ENCODE data around the gene ABHD17C.

The ABHD17C gene

DNA sequence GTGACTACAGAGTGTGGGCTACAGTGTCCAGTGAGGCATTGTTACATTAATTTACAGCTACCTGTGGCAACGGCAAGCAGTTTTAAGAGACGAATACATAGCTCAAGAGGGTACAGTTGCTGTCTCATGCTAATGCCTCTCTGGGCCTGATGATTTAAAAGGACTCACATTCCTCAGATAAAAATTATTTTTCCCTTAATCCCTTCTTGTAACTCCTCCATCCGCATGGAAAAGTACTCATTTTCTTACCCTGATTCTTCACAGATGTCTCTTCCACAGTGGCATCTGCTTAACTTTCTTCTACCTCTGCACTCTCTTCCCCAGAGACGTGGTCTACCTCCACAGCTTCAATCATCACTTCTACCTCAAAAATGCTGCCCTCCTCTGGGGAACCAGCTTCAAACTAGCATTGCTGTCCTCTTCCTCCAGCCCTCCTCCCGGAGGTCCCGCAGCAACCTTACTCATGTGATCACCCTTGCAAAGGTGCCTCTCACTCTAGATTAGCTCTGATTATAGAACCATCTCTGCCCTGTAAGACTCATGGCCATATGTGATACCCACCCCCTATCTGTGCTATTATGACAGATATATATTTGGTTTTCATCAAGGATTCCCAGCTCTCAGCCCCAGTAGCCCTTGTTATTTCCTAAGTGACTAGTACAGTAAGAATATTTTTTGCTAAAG, 21.4 kb upstream of the ABHD17C start:
- H3K27ac Mint-ChIP-seq (ENCODE audit: low read depth), result no peak overlapping the region
- no peaks in the 10 kb centered on the region for H3K4me1 Mint-ChIP-seq
- H3K9me3 Mint-ChIP-seq, result no peaks in the 10 kb centered on the region
- DNase-seq (ENCODE audit: low spot score in 2 of 2), result no peak
- peaks cover 61% of the 10 kb centered on the region for H3K27me3 Mint-ChIP-seq
- no peak overlapping the region for H3K4me3 Mint-ChIP-seq
- peaks cover 1% of the 10 kb centered on the region for H3K36me3 Mint-ChIP-seq (ENCODE audit: insufficient read depth)
- no peak for ATAC-seq (replicated peaks; ENCODE audit: extremely low read depth, poor library complexity, severe bottlenecking)

DNA sequence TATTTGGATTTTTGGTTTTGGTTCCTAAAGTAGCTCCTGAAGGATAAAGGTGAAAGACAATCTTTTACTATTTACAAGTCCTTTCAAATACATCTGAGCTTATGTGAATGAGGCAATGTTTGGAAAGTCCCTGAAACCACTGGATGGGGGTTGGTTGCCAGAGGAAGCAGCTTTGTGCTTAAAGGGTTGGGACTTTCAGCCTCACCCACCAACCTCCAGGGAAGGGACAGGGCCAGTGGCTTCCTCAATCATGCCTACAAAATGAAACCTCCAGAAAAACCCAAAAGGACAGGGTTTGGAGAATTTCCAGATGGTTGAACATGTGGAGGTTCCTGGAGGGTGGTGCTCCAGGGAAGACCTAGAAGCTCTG, 20.9 kb upstream of the ABHD17C start:
- DNase-seq (ENCODE audit: low spot score in 2 of 2), result no peak
- Mint-ChIP-seq H3K36me3 (ENCODE audit: insufficient read depth) (peaks cover 1% of the 10 kb centered on the region), H3K27me3 (peaks cover 56% of the 10 kb centered on the region), H3K4me3 (no peak overlapping the region), H3K9me3 (no peaks in the 10 kb centered on the region), H3K27ac (ENCODE audit: low read depth) (no peak overlapping the region), H3K4me1 (no peaks in the 10 kb centered on the region)
- no peak for ATAC-seq (replicated peaks; ENCODE audit: extremely low read depth, poor library complexity, severe bottlenecking)

GRCh38 chr15:80677041-80677440, 18.1 kb upstream of the ABHD17C start:
- H3K27ac Mint-ChIP-seq (ENCODE audit: low read depth), result no peak overlapping the region
- no peaks in the 10 kb centered on the region for H3K4me1 Mint-ChIP-seq
- H3K4me3 Mint-ChIP-seq, result no peak overlapping the region
- H3K27me3 Mint-ChIP-seq, result peaks cover 52% of the 10 kb centered on the region
- no peaks in the 10 kb centered on the region for H3K9me3 Mint-ChIP-seq
- ATAC-seq (replicated peaks; ENCODE audit: extremely low read depth, poor library complexity, severe bottlenecking) (no peak), DNase-seq (ENCODE audit: low spot score in 2 of 2) (no peak)
- peaks cover 1% of the 10 kb centered on the region for H3K36me3 Mint-ChIP-seq (ENCODE audit: insufficient read depth)

DNA sequence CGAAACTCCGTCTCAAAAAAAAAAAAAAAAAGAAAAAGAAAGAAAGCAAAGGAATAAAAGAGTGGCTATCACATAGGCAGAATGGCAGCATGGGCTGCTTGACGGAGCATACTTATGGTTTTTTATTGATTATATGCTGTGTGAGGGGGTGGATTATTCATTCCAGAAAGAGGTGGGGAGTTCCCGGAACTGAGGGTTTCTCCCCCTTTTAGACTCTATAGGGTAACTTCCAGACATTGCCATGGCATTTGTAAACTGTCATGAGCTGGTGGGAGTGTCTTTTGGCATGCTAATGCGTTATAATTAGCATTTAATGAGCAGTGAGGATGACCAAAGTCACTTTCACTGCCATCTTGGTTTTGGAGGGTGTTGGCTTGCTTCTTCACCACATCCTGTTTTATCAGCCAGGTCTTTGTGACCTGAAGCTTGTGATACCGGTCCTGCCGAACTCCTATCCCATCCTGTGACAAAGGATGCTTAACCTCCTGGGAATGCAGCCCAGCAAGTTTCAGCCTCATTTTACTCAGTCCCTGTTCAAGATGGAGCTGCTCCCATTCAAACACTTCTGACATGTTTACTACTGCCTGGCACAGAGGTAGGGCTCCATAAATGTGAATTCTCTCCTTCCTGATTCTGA, 15.8 kb upstream of the ABHD17C start:
- ATAC-seq (replicated peaks; ENCODE audit: extremely low read depth, poor library complexity, severe bottlenecking), result no peak
- no peaks in the 10 kb centered on the region for H3K4me1 Mint-ChIP-seq
- no peak overlapping the region for H3K4me3 Mint-ChIP-seq
- H3K36me3 Mint-ChIP-seq (ENCODE audit: insufficient read depth), result peaks cover 1% of the 10 kb centered on the region
- no peak for DNase-seq (ENCODE audit: low spot score in 2 of 2)
- peaks cover 3% of the 10 kb centered on the region for H3K9me3 Mint-ChIP-seq
- no peak overlapping the region for H3K27ac Mint-ChIP-seq (ENCODE audit: low read depth)
- peaks cover 74% of the 10 kb centered on the region for H3K27me3 Mint-ChIP-seq

DNA sequence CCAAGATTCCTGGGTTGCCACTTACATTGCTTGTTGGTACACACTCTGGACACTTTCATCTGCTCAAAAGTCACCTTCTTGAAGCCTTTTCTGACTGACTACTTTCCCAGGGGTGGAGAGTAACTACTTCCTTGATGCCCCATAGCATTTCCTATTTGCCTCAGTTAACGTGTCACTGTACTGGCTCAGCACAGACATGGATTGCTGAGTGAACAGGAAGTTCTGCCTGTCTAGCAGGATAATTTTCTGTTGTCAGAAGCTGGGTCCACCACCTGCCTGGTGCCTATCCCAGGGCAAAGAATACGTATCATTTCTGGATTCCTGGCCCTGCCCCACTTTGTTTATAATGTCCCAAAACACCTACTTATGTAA, 15.3 kb upstream of the ABHD17C start:
- H3K4me1 Mint-ChIP-seq, result no peaks in the 10 kb centered on the region
- H3K27ac Mint-ChIP-seq (ENCODE audit: low read depth), result no peak overlapping the region
- ATAC-seq (replicated peaks; ENCODE audit: extremely low read depth, poor library complexity, severe bottlenecking) (no peak), DNase-seq (ENCODE audit: low spot score in 2 of 2) (no peak)
- no peak overlapping the region for H3K4me3 Mint-ChIP-seq
- no peaks in the 10 kb centered on the region for H3K36me3 Mint-ChIP-seq (ENCODE audit: insufficient read depth)
- peaks cover 74% of the 10 kb centered on the region for H3K27me3 Mint-ChIP-seq
- peaks cover 5% of the 10 kb centered on the region for H3K9me3 Mint-ChIP-seq

GRCh38 chr15:80682201-80682600, 12.9 kb upstream of the ABHD17C start:
- no peak for ATAC-seq (replicated peaks; ENCODE audit: extremely low read depth, poor library complexity, severe bottlenecking)
- no peak overlapping the region for H3K4me3 Mint-ChIP-seq
- no peaks in the 10 kb centered on the region for H3K4me1 Mint-ChIP-seq
- no peak overlapping the region for H3K27ac Mint-ChIP-seq (ENCODE audit: low read depth)
- H3K9me3 Mint-ChIP-seq, result peaks cover 5% of the 10 kb centered on the region
- DNase-seq (ENCODE audit: low spot score in 2 of 2), result no peak
- H3K36me3 Mint-ChIP-seq (ENCODE audit: insufficient read depth), result peaks cover under 1% of the 10 kb centered on the region
- H3K27me3 Mint-ChIP-seq, result peaks cover 50% of the 10 kb centered on the region

- Mint-ChIP-seq H3K27me3 (peaks cover 44% of the 10 kb centered on the region), H3K27ac (ENCODE audit: low read depth) (no peak overlapping the region), H3K36me3 (ENCODE audit: insufficient read depth) (peaks cover 2% of the 10 kb centered on the region), H3K4me1 (no peaks in the 10 kb centered on the region), H3K9me3 (peaks cover 5% of the 10 kb centered on the region), H3K4me3 (no peak overlapping the region)
- ATAC-seq (replicated peaks; ENCODE audit: extremely low read depth, poor library complexity, severe bottlenecking) (no peak), DNase-seq (ENCODE audit: low spot score in 2 of 2) (no peak)
Observed at GRCh38 chr15:80684697-80685096, 10.4 kb upstream of the ABHD17C start.

GRCh38 chr15:80685628-80686027, 9.5 kb upstream of the ABHD17C start:
- Mint-ChIP-seq H3K27ac (ENCODE audit: low read depth) (no peak overlapping the region), H3K4me1 (no peaks in the 10 kb centered on the region), H3K36me3 (ENCODE audit: insufficient read depth) (peaks cover 2% of the 10 kb centered on the region), H3K9me3 (peaks cover 5% of the 10 kb centered on the region), H3K4me3 (no peak overlapping the region), H3K27me3 (peaks cover 39% of the 10 kb centered on the region)
- no peak for DNase-seq (ENCODE audit: low spot score in 2 of 2)
- ATAC-seq (replicated peaks; ENCODE audit: extremely low read depth, poor library complexity, severe bottlenecking), result no peak

DNA sequence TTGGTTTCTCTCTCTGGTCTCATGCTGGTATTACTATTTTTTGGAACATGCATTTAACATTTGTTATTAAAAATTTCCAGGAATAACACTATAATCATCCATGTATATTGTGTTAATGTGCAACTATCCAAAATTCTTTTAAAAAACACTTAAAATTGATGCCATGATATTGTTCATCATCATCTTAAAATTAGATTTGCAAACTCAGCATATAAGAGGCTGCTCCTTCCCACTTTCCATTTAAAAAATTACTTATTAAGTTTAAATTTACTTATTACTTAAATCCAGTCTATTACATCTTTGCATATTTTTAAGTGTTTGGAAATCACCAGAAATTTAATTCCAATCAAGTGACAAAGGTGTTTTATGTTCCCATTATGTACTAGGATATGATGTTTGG, 5.8 kb upstream of the ABHD17C start:
- ATAC-seq (replicated peaks; ENCODE audit: extremely low read depth, poor library complexity, severe bottlenecking), result no peak
- no peak overlapping the region for H3K4me3 Mint-ChIP-seq
- no peak for DNase-seq (ENCODE audit: low spot score in 2 of 2)

DNA sequence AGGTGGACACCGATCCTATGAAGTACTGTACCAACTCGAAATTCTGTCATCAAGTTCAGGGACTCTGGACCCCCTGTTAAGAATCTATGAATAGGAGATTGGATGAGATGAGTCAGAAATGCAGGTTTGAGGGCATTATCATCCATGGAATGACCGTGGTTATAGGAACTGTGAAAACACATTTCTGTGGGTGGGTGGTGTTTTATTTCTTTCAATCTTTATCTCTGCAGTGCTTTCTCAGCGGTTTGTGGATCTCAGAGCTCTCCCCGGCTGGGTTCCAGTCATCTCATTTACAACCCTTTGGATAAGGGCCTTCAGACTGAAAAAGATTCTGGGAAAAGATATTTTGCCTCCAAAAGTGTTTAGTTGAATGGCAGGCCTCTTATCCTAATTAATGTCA, 5.4 kb upstream of the ABHD17C start:
- Mint-ChIP-seq H3K27me3 (no peaks in the 10 kb centered on the region), H3K4me3 (no peak overlapping the region), H3K36me3 (ENCODE audit: insufficient read depth) (peaks cover 4% of the 10 kb centered on the region), H3K27ac (ENCODE audit: low read depth) (no peak overlapping the region), H3K4me1 (peaks cover 9% of the 10 kb centered on the region), H3K9me3 (no peaks in the 10 kb centered on the region)
- ATAC-seq (replicated peaks; ENCODE audit: extremely low read depth, poor library complexity, severe bottlenecking) (no peak), DNase-seq (ENCODE audit: low spot score in 2 of 2) (no peak)

More for the DNA sequence above, 5.8 kb upstream of the ABHD17C start:
- Mint-ChIP-seq H3K9me3 (peaks cover 1% of the 10 kb centered on the region), H3K4me1 (peaks cover 6% of the 10 kb centered on the region), H3K27ac (ENCODE audit: low read depth) (no peak overlapping the region), H3K36me3 (ENCODE audit: insufficient read depth) (peaks cover 2% of the 10 kb centered on the region), H3K27me3 (peaks cover 3% of the 10 kb centered on the region)

- no peak overlapping the region for H3K27ac Mint-ChIP-seq (ENCODE audit: low read depth)
- H3K27me3 Mint-ChIP-seq, result no peaks in the 10 kb centered on the region
- H3K4me1 Mint-ChIP-seq, result peaks cover 15% of the 10 kb centered on the region
- ATAC-seq (replicated peaks; ENCODE audit: extremely low read depth, poor library complexity, severe bottlenecking) (no peak), DNase-seq (ENCODE audit: low spot score in 2 of 2) (no peak)
- no peaks in the 10 kb centered on the region for H3K9me3 Mint-ChIP-seq
- H3K4me3 Mint-ChIP-seq, result no peak overlapping the region
- H3K36me3 Mint-ChIP-seq (ENCODE audit: insufficient read depth), result peaks cover 6% of the 10 kb centered on the region
Observed at GRCh38 chr15:80691575-80691974, 3.5 kb upstream of the ABHD17C start.

DNA sequence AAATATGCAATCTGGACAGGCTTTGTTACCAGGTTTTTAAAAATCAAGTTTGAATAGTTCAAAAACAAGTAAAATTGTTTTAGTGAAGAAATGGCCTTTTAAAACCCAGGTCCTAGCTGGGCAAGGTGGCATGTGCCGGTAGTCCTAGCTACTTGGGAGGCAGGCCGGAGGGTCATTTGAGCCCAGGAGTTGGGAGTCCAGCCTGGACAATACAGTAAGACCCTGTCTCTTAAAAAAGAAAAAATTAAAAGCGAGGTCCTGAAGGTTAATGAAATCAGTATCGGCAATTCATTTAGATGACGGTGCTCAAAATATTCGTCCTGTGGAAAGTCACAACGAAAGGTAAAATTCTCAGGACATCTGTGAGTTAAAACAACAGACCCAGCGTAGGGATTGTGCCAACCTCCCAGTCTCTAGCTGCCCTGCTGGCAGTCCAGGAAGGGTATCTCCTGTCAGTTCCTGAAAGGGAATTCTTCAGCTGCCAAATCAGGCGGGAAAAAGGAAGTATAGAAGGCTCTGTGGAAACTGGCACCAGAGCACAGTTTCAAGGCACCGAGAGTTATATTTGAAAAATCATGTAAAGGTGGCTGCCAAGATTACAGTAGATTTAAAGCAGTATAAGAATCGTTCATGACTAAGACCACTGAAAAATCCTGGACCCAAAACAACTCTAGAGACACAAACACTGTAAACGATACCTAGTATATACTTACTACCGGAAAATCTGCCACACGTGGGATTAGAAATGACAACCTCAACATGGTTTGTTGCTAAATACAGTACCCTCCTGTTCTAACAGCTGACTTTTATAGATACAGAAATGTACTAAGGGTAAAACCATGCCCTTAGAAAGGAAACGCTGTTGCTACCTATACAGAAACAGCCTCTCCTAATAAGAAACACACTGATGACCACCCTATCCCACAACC, 1.2 kb upstream of the ABHD17C start:
- ATAC-seq (replicated peaks; ENCODE audit: extremely low read depth, poor library complexity, severe bottlenecking) (peak; percentile 31), DNase-seq (ENCODE audit: low spot score in 2 of 2) (no peak)
- Mint-ChIP-seq H3K4me1 (peaks cover 30% of the 10 kb centered on the region), H3K27me3 (no peaks in the 10 kb centered on the region), H3K27ac (ENCODE audit: low read depth) (peak overlapping the region; percentile 46), H3K36me3 (ENCODE audit: insufficient read depth) (peaks cover 4% of the 10 kb centered on the region), H3K9me3 (no peaks in the 10 kb centered on the region), H3K4me3 (peak overlapping the region; percentile 83)

All from central memory CD8-positive, alpha-beta T cell (primary cell).